BJ (cell line): ENCODE results near the gene PTPRU. TPM values are rescaled to one million over a fixed set of nuclear protein-coding genes. Genes with fewer than 3 reads are reported as not detected.
A peak's percentile ranks its signal among the peaks of the same experiment; 100 is the strongest.

Experiments used
- CTCF ChIA-PET: fragments of 350-600 bp; formaldehyde crosslinking; extraction: SDS; loops from one replicate; lab custom pipeline; 2021; ENCODE audit warnings: antibody characterized with exemption, inconsistent platforms; lab: Yijun Ruan, JAX
- POLR2A ChIA-PET: fragments of 300-600 bp; sonication (Branson Sonifier 250); formaldehyde crosslinking; extraction: SDS; loops from one replicate; lab custom pipeline; 2021; ENCODE audit warnings: antibody characterized with exemption; lab: Charles Lee
- DNase-seq: peaks from one replicate; pipeline ENCODE4 v3.0.0-alpha.2; 2011; ENCODE audit warnings: low read depth
- H3K27me3 ChIP-seq: 2 replicates; pipeline ENCODE4 v1.6.0; 2011; ENCODE audit warnings: low read length; ENCODE audit not compliant: control insufficient read depth, insufficient read depth
- H3K36me3 ChIP-seq: 2 replicates; pipeline ENCODE4 v1.5.1; 2011; ENCODE audit warnings: low read length; ENCODE audit not compliant: control insufficient read depth, insufficient read depth
- H3K4me3 ChIP-seq: 2 replicates; pipeline ENCODE4 v1.5.1; 2011; ENCODE audit warnings: low read depth, mild to moderate bottlenecking, control low read depth, low read length
- CTCF ChIP-seq: IDR thresholded peaks from 2 replicates; pipeline ENCODE4 v1.5.1; 2011; ENCODE audit warnings: low read depth, mild to moderate bottlenecking, control low read depth, inconsistent platforms, low read length, moderate library complexity; ENCODE audit not compliant: insufficient read depth
- polyA plus RNA-seq: library from polyadenylated mRNA; depleted of rRNA; stranded (reverse); fragments of >200 nt; gene quantifications from 2 replicates; pipeline ENCODE4 v1.2.3, GENCODE V29; 2011

PTPRU gene
- polyA plus RNA-seq, 1 experiment = 19.8 TPM

GRCh38 chr1:29201595-29202051 lies 34.7 kb upstream of the PTPRU start:
- ChIA-PET CTCF (interaction anchor here (0.8 to 11.8 kb wide), 16 partner anchors 14 to 356 kb away, joined by 3 to 203 read pairs (median 4); partner anchors contain the start of genes SRSF4 and TMEM200B), POLR2A (interaction anchor here (0.6 to 0.9 kb wide), 2 partner anchors 9 to 79 kb away, joined by 3 read pairs; no protein-coding TSS in a partner anchor)
- Histone ChIP-seq H3K4me3 (no peak overlapping the region), H3K27me3 (no peaks in the 10 kb centered on the region), H3K36me3 (peaks cover 7% of the 10 kb centered on the region)
- DNase-seq = no peak
- no peak for TF ChIP-seq CTCF

- Histone ChIP-seq H3K4me3 (no peak overlapping the region), H3K36me3 (peaks cover 7% of the 10 kb centered on the region), H3K27me3 (no peaks in the 10 kb centered on the region)
- ChIA-PET POLR2A (interaction anchor here (0.6 to 1.0 kb wide), 3 partner anchors 10 to 80 kb away, joined by 3 to 5 read pairs (median 3); partner anchors contain the start of gene SRSF4), CTCF (interaction anchor here (0.6 to 11.8 kb wide), 23 partner anchors 9 to 356 kb away, joined by 3 to 203 read pairs (median 4); partner anchors contain the start of genes SRSF4 and TMEM200B)
- DNase-seq = no peak
- TF ChIP-seq CTCF = no peak
Measured at GRCh38 chr1:29202053-29202452, 34.3 kb upstream of the PTPRU start.

- peak; percentile 88 for DNase-seq
- no peak overlapping the region for H3K4me3 ChIP-seq
- peaks cover 7% of the 10 kb centered on the region for H3K36me3 ChIP-seq
- ChIA-PET CTCF (interaction anchor here (0.5 to 11.8 kb wide), 34 partner anchors 9 to 400 kb away, joined by 3 to 203 read pairs (median 4); partner anchors contain the start of genes SRSF4 and TMEM200B), POLR2A (interaction anchor here (0.6 to 1.0 kb wide), 3 partner anchors 10 to 442 kb away, joined by 3 to 5 read pairs (median 3); partner anchors contain the start of gene SRSF4)
- peak; percentile 96 for TF ChIP-seq CTCF
- H3K27me3 ChIP-seq = no peaks in the 10 kb centered on the region
Measured at GRCh38 chr1:29202584-29203340, 33.6 kb upstream of the PTPRU start.

GRCh38 chr1:29208442-29208841 lies 27.9 kb upstream of the PTPRU start:
- no peak for TF ChIP-seq CTCF
- ChIA-PET CTCF (interaction anchor here (0.7 to 2.8 kb wide), 3 partner anchors 175 to 335 kb away, joined by 3 to 12 read pairs (median 3); no protein-coding TSS in a partner anchor), POLR2A (interaction anchor here (0.6 kb wide), 1 partner anchor 327 kb away, joined by 3 read pairs; no protein-coding TSS in a partner anchor)
- Histone ChIP-seq H3K27me3 (no peaks in the 10 kb centered on the region), H3K4me3 (no peak overlapping the region), H3K36me3 (peaks cover 2% of the 10 kb centered on the region)
- no peak for DNase-seq

- Histone ChIP-seq H3K4me3 (no peak overlapping the region), H3K36me3 (peaks cover 3% of the 10 kb centered on the region), H3K27me3 (no peaks in the 10 kb centered on the region)
- ChIA-PET POLR2A (no interaction called here), CTCF (interaction anchor here (0.5 to 2.8 kb wide), 3 partner anchors 50 to 335 kb away, joined by 3 to 12 read pairs (median 3); no protein-coding TSS in a partner anchor)
- DNase-seq = no peak
- TF ChIP-seq CTCF = no peak
Measured at GRCh38 chr1:29209173-29209572, 27.1 kb upstream of the PTPRU start.
